H1 (cell line): ENCODE results near the gene MYO5A. TPM values are rescaled to one million over a fixed set of nuclear protein-coding genes. Genes with fewer than 3 reads are reported as not detected.
A peak's percentile ranks its signal among the peaks of the same experiment; 100 is the strongest.

Experiments used
- ASH2L ChIP-seq: fragments of 200-600, 300-600 bp; sonication (generic); IDR thresholded peaks from one replicate; pipeline ENCODE4 v1.7.1; 2017; ENCODE audit warnings: low read length
- BCL11A ChIP-seq, 2 experiments: IDR thresholded peaks; one replicate each; pipeline ENCODE4 v1.6.1; 2011; ENCODE audit warnings: low read depth in 2 of 2, low read length in 2 of 2, mild to moderate bottlenecking in 2 of 2
- CEBPB ChIP-seq: IDR thresholded peaks from 2 replicates; pipeline ENCODE4 v1.6.1; 2012; ENCODE audit warnings: low read depth, low read length
- CREB1 ChIP-seq: IDR thresholded peaks from 2 replicates; pipeline ENCODE4 v1.6.1; 2012; ENCODE audit warnings: inconsistent platforms
- GABPA ChIP-seq: IDR thresholded peaks from 2 replicates; pipeline ENCODE4 v1.6.1; 2011; ENCODE audit warnings: mild to moderate bottlenecking, low read length, moderate library complexity, borderline replicate concordance; ENCODE audit not compliant: insufficient read depth
- HDAC6 ChIP-seq: IDR thresholded peaks from one replicate; pipeline ENCODE4 v1.7.1; 2012; ENCODE audit warnings: low read depth, mild to moderate bottlenecking, inconsistent platforms, low read length, moderate library complexity
- JUN ChIP-seq: IDR thresholded peaks from 2 replicates; pipeline ENCODE4 v1.6.1; 2011; ENCODE audit warnings: low read depth, mild to moderate bottlenecking, improper control_type of control experiment, low read length
- KDM5A ChIP-seq: fragments of 200-600 bp; IDR thresholded peaks from 2 replicates; pipeline ENCODE4 v1.7.1; 2012; ENCODE audit warnings: mild to moderate bottlenecking, low read length, inconsistent platforms, mixed read lengths
- MAFK ChIP-seq: IDR thresholded peaks from 2 replicates; pipeline ENCODE4 v1.6.1; 2012; ENCODE audit warnings: low read depth, mild to moderate bottlenecking, improper control_type of control experiment, low read length
- RAD21 ChIP-seq, 2 experiments: IDR thresholded peaks in 1 of 2; conservative IDR thresholded peaks in 1 of 2; 2 replicates each; pipeline ENCODE4 v1.6.1; 2011; ENCODE audit warnings: low read depth in 2 of 2, low read length in 2 of 2, improper control_type of control experiment in 1 of 2, inconsistent platforms in 1 of 2, mild to moderate bottlenecking in 1 of 2, moderate library complexity in 1 of 2
- SAP30 ChIP-seq: fragments of 300-600 bp; sonication (generic); IDR thresholded peaks from 2 replicates; pipeline ENCODE4 v1.7.1; 2012; ENCODE audit warnings: low read length, moderate library complexity, mild to moderate bottlenecking, inconsistent platforms; ENCODE audit not compliant: insufficient read depth, insufficient replicate concordance
- SP1 ChIP-seq: IDR thresholded peaks from 2 replicates; pipeline ENCODE4 v1.6.1; 2011; ENCODE audit warnings: low read depth, low read length
- SP2 ChIP-seq: IDR thresholded peaks from 2 replicates; pipeline ENCODE4 v1.6.1; 2012; ENCODE audit warnings: mild to moderate bottlenecking, low read length, inconsistent platforms
- SRF ChIP-seq: IDR thresholded peaks from 2 replicates; pipeline ENCODE4 v1.6.1; 2011; ENCODE audit warnings: mild to moderate bottlenecking, low read depth, low read length, moderate library complexity
- TBP ChIP-seq: IDR thresholded peaks from 2 replicates; pipeline ENCODE4 v1.6.1; 2011; ENCODE audit warnings: low read depth, low read length, improper control_type of control experiment
- TCF12 ChIP-seq: IDR thresholded peaks from 2 replicates; pipeline ENCODE4 v1.6.1; 2011; ENCODE audit warnings: low read depth, mild to moderate bottlenecking, low read length
- YY1 ChIP-seq: IDR thresholded peaks from 2 replicates; pipeline ENCODE4 v1.6.1; 2011; ENCODE audit warnings: low read depth, mild to moderate bottlenecking, low read length
- ZNF274 ChIP-seq: IDR thresholded peaks from 2 replicates; pipeline ENCODE4 v1.7.0; 2012; ENCODE audit warnings: low read length, borderline replicate concordance; ENCODE audit errors: extremely low read depth
- polyA plus RNA-seq, 7 experiments: library from polyadenylated mRNA; depleted of rRNA in 3 of 7; stranded (reverse) in 5 of 7; unstranded in 2 of 7; fragments of >200 nt in 5 of 7; fragments of 200-250 nt in 2 of 7; gene quantifications; 1 replicate in 5 of 7; 2 replicates in 1 of 7; 4 replicates in 1 of 7; pipeline versions ENCODE4 v1.2.1 to v1.2.3, GENCODE V29; 2011 to 2013; ENCODE audit warnings: missing spikeins in 2 of 7, mixed read lengths in 2 of 7
- total RNA-seq: library from RNA; stranded (reverse); fragmentation: NEBNext Ultra II Directional; extraction: Animal tissue kit (Norgen Biotek cat#: 25700); gene quantifications from 2 replicates; pipeline ENCODE4 v1.2.1, GENCODE V29; 2021
- TF ChIP-seq, protein P1 (sequence below), 3 experiments: IDR thresholded peaks; 1 replicate in 2 of 3; 2 replicates in 1 of 3; pipeline versions ENCODE4 v1.5.1 to v1.6.1; 2011; ENCODE audit warnings: low read length in 3 of 3, mild to moderate bottlenecking in 3 of 3, inconsistent platforms in 2 of 3, low read depth in 1 of 3, moderate library complexity in 1 of 3; ENCODE audit not compliant: insufficient read depth in 1 of 3; ENCODE audit errors: control extremely low read depth in 1 of 3

Gene MYO5A
- total and polyA plus RNA-seq, 2 of the 8 experiments (the other 6 are each of a cell fraction or from before 2014, with no cell fraction given): 11.4 to 24.7 TPM

DNA sequence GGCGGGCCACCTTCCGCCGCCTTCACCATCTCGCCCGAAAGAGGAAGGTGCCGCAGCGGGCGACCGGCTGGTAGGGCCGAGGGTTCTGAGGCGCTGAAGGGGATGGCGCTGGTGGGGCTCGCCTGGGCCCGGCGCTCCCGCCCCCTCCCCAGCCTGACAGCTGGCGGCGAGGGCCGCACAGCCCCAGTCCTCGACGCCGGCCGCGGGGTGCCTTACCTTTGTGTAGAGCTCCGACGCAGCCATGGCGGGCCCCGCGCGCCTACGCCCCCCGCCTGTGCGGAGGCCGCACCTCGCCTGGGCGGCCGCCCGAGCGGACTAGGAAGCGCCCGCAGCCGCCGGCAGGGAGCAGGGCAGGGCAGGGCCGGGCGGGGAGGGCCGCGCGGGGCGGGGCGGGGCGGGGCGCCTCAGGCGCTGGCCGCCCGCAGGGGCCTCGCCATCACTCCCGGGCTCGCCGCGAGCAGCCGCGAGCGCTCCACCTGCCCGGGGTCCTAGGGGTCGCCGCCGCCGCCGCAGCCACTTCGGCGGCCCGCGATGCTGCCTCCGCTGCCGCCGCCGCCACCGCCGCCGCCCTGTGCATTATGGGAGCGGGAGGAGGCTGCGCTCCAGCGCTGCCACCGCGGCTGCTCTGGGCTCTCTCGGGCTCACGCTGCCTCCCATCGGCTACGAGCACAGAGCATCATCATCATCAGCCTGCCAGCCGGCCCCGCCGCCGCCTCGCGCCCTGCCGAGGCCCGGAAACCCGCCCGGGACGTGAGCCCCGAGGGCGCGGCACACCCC lies at the start of gene MYO5A (continued):
- TF ChIP-seq RAD21 (IDR thresholded peaks at IDR 0.05 in 1 of 2, conservative IDR thresholded peaks at IDR 0.05 in 1 of 2; ENCODE audit: low read depth in 2 of 2, low read length in 2 of 2) (peak; percentile 26 to 31; a peak in 3 of 4 replicates), TCF12 (no peak), SRF (no peak), CREB1 (no peak), GABPA (no peak), CEBPB (no peak), KDM5A (no peak), TBP (no peak; the same call in 1 of the 2 replicates), ASH2L (peak; percentile 72), YY1 (peak; percentile 54; the same call in 1 of the 2 replicates), SAP30 (no peak), SP2 (no peak), BCL11A (IDR thresholded peaks at IDR 0.05; ENCODE audit: low read depth in 2 of 2, low read length in 2 of 2) (no peak), HDAC6 (no peak), JUN (no peak), ZNF274 (no peak), SP1 (no peak), MAFK (no peak)
- TF ChIP-seq, protein P1, sequence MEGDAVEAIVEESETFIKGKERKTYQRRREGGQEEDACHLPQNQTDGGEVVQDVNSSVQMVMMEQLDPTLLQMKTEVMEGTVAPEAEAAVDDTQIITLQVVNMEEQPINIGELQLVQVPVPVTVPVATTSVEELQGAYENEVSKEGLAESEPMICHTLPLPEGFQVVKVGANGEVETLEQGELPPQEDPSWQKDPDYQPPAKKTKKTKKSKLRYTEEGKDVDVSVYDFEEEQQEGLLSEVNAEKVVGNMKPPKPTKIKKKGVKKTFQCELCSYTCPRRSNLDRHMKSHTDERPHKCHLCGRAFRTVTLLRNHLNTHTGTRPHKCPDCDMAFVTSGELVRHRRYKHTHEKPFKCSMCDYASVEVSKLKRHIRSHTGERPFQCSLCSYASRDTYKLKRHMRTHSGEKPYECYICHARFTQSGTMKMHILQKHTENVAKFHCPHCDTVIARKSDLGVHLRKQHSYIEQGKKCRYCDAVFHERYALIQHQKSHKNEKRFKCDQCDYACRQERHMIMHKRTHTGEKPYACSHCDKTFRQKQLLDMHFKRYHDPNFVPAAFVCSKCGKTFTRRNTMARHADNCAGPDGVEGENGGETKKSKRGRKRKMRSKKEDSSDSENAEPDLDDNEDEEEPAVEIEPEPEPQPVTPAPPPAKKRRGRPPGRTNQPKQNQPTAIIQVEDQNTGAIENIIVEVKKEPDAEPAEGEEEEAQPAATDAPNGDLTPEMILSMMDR (IDR thresholded peaks at IDR 0.05; ENCODE audit: control extremely low read depth in 1 of 3, insufficient read depth in 1 of 3, low read depth in 1 of 3, low read length in 3 of 3): peak in 2 of 3 experiments; percentile 21 to 23; a peak in 2 of 4 replicates
